GM15510 (cell line): ENCODE data around the gene ACTL7B.

ENCODE experiments used
- POLR2A ChIP-seq: IDR thresholded peaks from 3 replicates; pipeline ENCODE4 v1.6.1; 2011; ENCODE audit warnings: borderline replicate concordance; ENCODE audit not compliant: insufficient read length; ENCODE audit errors: extremely low read depth

ACTL7B gene

GRCh38 chr9:108855529-108855886 lies 278 bp downstream of the ACTL7B start:
- no peak for TF ChIP-seq POLR2A

- TF ChIP-seq POLR2A: no peak
Measured at GRCh38 chr9:108854641-108855528, 901 bp downstream of the ACTL7B start.

- no peak for TF ChIP-seq POLR2A
Measured at GRCh38 chr9:108854094-108854493, 1.7 kb downstream of the ACTL7B start.

GRCh38 chr9:108852079-108852478 lies 3.7 kb downstream of the ACTL7B start:
- no peak for TF ChIP-seq POLR2A

- TF ChIP-seq POLR2A: no peak
Measured at GRCh38 chr9:108851138-108851537, 4.6 kb downstream of the ACTL7B start.

- no peak for TF ChIP-seq POLR2A
Measured at GRCh38 chr9:108850293-108850897, 5.4 kb downstream of the ACTL7B start.

GRCh38 chr9:108845947-108846346 lies 9.8 kb downstream of the ACTL7B start:
- TF ChIP-seq POLR2A: no peak

- TF ChIP-seq POLR2A: no peak
Measured at GRCh38 chr9:108845507-108845906, 10.3 kb downstream of the ACTL7B start.

GRCh38 chr9:108844856-108845255 lies 10.9 kb downstream of the ACTL7B start:
- no peak for TF ChIP-seq POLR2A

- TF ChIP-seq POLR2A: no peak
Measured at GRCh38 chr9:108844391-108844790, 11.4 kb downstream of the ACTL7B start.

GRCh38 chr9:108842610-108843295 lies 13.0 kb downstream of the ACTL7B start:
- no peak for TF ChIP-seq POLR2A

GRCh38 chr9:108838017-108838416 lies 17.8 kb downstream of the ACTL7B start:
- no peak for TF ChIP-seq POLR2A

- no peak for TF ChIP-seq POLR2A
Measured at GRCh38 chr9:108837530-108837929, 18.3 kb downstream of the ACTL7B start.

GRCh38 chr9:108836781-108837180 lies 19.0 kb downstream of the ACTL7B start:
- no peak for TF ChIP-seq POLR2A

GRCh38 chr9:108836319-108836718 lies 19.5 kb downstream of the ACTL7B start:
- no peak for TF ChIP-seq POLR2A
